GM12892 (cell line): ENCODE data around the gene CENPA.

ENCODE experiments used
- POLR2AphosphoS5 ChIP-seq: IDR thresholded peaks from 2 replicates; pipeline ENCODE4 v1.6.1; 2011; ENCODE audit warnings: low read depth, low read length, control low read depth
- TAF1 ChIP-seq: IDR thresholded peaks from 2 replicates; pipeline ENCODE4 v1.6.1; 2011; ENCODE audit warnings: low read depth, mild to moderate bottlenecking, control low read depth, low read length, borderline replicate concordance

DNA sequence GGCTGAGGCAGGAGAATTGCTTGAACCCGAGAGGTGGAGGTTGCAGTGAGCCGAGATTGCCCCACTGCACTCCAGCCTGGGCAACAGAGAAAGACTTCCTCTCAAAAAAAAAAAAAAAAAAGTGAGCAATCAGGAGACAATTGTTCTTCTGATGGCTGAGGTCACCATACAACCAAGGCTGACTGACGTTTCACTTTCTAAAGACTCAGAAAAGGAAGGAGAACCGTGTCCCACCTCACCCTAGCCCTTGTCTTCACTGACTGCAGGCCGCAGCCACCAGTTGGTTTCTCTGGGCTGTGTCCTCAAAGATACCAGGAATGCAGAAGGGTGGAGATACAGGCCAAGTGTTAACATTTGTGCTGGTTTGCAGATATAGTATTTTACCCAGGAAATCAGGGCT is 29.5 kb upstream of the CENPA start:
- TF ChIP-seq POLR2AphosphoS5, result no peak
- no peak for TF ChIP-seq TAF1
